Measurements from ENCODE around the gene ELAVL1.

ELAVL1 gene

GRCh38 chr19:7908742-7909461 is 96.5 kb downstream of the ELAVL1 start:
- DNase-seq, result no peak
